CD4-positive, alpha-beta T cell treated with Interleukin-1 beta for 1 hour (primary cell): ENCODE data around the gene OBSCN.
"Not testable (repeated sequence)": the region's sequence is repeated elsewhere in the genome, so short reads cannot be mapped to it uniquely, and the experiment has no call there.

Experiments
- DNase-seq, 2 donors: peaks; one replicate each; pipeline ENCODE4 v3.0.0-alpha.2; 2020 to 2022

OBSCN gene

DNA sequence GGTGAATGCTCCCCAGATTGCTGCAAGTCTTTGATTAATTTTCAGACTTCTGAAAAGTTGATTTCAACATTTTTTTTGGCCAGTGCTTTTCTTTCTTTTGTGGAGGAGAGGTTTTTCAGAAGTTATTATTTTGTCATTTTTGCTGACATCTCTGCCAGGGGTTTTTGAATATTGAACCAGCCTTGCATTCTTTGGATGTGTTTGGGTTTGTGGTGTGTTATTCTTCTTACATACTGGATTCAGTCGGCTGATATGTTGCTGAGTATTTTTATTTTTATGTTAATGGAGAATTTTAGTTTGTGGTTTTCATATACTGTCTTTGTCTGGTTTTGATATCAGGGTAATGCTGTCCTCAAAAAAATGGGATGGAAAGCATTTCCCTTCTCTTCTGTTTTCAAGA is 25.3 kb downstream of the OBSCN start:
- no peak for DNase-seq

DNA sequence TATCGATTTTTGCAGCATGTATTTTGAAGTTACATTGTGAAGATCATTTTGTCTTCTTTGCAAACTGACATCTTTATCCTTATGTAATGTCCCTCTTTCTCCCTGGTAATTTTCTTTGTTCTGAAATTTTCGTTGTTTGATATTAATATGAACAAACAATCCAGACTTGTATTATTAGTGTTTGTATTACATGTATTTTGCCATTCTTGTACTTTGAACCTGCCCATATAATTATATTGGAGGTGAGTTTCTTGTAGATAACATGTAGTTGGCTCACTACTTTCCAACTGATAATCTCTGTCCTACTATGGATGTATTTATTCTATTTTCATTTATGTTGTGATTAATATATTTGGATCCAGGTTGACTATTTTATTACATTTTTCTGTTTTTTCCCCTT is 27.1 kb downstream of the OBSCN start:
- DNase-seq: no peak

DNA sequence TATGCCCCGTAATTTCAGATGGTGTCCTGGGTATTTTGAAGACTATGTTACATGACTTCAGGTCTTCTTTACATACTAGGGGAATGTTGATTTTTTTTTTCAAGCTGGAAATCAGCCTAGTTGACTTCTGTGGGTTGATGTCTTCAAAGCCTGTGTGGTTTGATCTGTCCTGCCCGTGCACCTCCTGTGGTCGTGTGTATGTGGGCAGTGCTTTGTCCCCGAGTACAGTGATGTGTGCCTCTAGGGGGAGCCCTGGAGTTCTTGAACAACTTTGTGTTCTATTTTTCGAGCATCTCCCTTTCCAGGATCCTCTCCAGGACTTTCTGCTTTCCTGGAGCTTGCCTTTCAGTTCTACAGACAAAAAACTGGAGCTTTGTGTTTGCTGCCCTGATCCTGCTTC is 28.9 kb downstream of the OBSCN start:
- peak in 1 of 2 donors; percentile 24 for DNase-seq

DNA sequence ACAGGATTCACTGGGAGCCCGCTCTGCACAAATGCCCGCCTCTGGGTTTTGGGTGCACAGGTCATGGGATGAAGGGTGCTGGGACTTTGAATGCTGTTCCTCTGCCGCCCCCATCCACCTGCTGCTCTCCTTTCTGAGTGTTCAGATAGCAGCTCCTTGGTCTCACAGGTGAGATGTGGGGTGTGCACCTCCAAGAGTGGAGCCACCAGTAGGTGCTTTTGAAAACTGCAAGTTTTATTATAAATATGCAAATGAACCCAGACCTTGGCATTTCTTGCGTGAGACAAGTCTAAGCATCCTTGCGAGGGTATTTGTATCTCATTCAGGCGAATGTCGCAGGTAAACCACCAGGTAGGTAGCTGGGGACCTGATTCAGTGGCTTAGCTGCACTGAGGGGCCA is 30.2 kb downstream of the OBSCN start:
- no peak for DNase-seq

DNA sequence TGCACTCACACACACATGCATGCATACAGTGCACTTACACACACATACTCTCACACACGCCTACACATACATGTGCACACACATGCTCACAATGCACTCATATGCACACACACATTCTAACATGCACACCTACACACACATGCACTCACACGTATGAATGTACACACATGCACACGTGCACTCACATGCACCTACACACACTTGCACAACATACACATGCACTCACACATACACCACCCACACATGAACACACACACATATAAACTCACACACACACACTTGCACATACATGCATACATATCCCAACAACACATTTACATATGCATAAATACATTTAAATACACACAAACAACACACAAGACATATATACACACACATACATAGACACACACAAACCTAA is 30.6 kb downstream of the OBSCN start:
- DNase-seq: no peak

DNA sequence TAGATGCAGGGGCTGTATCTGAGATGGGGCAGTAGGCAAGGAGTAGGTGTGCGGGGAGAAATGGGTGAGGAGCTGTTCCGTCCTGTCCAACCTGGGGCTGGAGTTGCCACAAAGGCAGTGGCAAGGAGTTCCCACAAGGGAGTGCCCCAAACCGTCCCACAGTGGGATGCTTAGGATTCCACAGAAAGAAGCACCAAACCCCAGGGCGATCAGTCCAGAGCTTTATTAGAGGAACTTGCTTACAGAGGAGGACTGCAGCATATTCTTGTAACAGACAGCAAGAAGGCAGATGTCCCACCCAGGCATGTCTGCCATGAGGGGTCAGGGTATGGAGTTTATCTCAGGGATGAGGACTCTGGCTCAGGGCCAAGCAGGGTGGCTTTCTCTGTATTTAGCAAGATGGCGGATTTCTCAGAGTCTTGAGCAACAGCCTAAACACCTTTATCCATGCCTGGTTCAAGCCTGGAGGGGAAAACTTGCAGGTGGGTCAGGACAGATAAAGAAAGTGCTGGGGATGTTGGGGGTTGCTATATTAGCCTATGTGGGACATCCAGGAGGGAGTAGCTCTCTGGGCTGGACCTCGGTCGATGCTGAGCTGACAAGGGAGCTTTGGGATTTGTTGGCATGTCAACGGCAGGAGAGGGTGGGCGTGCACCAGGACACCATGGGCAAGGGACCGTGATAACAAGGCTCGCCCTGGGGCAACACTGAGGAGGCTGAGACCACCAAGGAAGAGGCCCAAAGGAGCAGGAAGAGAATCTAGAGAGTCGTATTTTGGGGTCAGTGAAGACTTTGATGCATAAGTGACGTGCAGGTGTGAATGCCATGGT is 32.8 kb downstream of the OBSCN start:
- DNase-seq: no peak

DNA sequence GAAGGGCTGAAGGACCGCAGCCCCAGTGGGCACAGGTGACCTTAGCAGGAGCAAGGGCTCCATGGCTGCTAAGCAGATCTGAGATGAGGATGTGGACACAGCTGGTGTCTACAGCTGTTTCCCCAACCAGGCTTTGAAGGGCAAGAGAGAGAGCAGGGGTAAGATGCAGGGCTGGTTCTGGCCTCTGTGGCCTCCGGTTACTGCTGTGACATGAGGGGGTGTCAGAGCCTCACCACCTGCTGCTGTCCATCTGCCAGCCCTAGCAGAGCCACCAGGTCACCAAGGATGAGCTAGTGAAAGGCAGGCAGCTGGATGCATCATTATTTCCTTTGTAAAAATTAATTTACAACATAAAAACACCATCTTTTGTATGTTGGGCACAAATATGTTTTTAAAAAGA is 33.4 kb downstream of the OBSCN start:
- DNase-seq: no peak

DNA sequence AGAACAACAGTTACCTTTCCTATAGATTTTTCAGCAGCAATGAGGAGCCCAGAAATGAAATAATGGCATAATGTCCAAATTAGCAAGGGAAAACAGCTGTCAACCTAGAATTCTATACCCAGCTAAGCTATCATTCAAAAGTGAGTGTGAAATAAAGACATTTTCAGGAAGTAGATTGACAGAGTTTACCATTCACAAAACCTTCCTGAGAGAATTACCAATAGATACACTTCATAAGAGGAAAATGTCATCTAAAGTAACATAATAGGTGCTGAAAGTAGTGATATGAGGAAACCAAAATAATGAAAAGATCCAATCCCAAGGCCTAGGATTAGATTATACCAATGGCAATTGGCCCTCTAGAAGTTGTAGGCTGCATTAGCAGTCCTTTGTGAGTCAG is 34.6 kb downstream of the OBSCN start:
- no peak for DNase-seq

DNA sequence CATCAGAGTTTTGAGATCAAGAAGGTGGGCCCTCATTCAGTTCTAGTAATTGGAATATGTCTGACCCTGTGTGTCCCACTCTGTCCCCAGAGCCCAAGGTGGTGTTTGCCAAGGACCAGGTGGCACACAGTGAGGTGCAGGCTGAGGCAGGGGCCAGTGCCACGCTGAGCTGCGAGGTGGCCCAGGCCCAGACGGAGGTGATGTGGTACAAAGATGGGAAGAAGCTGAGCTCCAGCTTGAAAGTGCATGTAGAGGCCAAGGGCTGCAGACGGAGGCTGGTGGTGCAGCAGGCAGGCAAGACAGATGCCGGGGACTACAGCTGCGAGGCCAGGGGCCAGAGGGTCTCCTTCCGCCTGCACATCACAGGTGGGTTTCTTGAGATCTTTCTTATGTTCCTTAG is 35.2 kb downstream of the OBSCN start:
- no peak for DNase-seq

DNA sequence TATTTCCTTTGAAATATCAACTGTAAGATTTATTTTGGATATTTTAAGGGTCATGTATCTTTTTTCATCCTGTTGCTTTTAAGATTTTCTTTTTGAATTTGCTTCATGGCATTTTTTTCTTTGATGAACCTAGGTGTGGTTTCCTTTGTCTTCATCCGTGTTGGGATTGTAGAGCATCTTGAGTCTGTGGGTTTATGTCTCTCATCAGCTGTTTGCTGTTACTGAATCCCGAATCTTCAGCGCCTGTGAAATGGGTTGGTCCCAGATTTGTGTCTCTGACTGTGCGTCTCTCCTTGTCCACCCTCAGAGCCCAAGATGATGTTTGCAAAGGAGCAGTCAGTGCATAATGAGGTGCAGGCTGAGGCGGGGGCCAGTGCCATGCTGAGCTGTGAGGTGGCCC is 36.1 kb downstream of the OBSCN start:
- DNase-seq: not testable (repeated sequence)

DNA sequence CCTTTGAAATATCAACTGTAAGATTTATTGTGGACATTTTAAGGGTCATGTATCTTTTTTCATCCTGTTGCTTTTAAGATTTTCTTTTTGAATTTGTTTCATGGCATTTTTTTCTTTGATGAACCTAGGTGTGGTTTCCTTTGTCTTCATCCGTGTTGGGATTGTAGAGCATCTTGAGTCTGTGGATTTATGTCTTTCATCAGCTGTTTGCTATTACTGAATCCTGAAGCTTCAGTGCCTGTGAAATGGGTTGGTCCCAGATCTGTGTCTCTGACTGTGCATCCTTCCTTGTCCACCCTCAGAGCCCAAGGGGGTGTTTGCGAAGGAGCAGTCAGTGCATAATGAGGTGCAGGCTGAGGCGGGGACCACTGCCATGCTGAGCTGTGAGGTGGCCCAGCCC is 37.3 kb downstream of the OBSCN start:
- DNase-seq: no peak

DNA sequence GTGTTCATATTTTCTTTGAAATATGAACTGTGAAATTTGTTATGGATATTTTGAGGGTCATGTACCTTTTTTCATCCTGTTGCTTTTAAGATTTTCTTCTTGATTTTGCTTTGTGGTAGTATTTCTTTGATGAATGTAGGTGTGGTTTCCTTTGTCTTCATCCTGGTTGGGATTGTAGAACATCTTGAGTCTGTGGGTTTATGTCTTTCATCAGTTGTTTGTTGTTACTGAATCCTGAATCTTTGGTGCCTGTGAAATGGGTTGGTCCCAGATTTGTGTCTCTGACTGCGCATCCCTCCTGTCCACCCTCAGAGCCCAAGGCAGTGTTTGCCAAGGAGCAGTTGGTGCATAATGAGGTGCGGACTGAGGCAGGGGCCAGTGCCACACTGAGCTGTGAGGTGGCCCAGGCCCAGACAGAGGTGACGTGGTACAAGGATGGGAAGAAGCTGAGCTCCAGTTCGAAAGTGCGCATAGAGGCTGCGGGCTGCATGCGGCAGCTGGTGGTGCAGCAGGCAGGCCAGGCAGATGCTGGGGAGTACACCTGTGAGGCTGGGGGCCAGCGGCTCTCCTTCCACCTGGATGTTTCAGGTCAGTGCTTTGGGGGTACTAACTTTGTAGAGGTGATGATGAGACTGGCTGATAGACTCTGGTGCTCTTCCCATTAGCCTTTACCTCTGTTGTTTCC is 38.5 kb downstream of the OBSCN start:
- no peak for DNase-seq

DNA sequence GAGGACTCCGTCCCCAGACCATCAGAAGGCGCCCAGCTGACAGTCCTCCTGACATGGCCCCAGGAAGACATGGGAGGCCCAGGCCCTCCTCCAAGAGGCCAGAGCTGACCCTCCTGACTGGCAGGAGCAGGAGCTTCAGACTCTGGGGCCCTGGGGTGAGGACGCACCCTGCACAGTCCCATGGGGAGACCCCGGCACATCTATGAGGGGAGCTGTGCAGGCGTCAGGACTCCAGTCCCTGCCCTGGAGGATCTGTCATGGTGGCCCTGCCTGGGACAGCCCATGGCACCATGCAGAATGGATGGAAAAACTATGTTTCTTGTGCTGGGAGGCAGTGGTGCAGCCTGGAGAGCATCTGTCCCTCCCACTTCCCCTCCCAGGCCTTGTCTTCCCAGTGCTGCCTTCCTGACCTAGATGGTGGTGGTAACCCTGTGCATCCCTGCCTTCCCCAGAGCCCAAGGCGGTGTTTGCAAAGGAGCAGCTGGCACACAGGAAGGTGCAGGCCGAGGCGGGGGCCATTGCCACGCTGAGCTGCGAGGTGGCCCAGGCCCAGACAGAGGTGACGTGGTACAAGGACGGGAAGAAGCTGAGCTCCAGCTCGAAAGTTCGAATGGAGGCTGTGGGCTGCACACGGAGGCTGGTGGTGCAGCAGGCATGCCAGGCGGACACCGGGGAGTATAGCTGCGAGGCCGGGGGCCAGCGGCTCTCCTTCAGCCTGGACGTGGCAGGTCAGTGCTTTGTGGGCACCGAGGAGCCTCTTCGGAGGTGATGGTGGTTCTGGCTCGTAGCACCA is 41.9 kb downstream of the OBSCN start:
- DNase-seq: no peak

DNA sequence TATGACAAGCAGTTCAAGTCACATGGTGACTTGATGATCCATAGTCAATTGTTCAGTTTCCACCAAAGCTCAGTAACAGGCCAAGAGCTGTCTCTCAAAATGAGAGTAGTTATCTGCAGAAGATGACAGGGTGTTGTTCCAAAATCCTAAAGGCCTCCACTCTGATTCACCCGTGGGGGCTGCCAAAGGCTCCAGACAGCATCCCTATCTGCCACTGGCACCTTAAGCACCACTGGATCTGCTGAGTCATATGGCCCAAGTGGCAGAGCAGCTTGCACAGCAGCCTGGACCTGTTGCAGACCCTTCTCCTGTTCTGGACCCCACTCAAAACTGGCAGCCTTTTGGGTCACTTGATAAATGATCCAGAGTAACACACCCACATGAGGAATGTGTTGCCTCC is 44.6 kb downstream of the OBSCN start:
- not testable (repeated sequence) for DNase-seq

DNA sequence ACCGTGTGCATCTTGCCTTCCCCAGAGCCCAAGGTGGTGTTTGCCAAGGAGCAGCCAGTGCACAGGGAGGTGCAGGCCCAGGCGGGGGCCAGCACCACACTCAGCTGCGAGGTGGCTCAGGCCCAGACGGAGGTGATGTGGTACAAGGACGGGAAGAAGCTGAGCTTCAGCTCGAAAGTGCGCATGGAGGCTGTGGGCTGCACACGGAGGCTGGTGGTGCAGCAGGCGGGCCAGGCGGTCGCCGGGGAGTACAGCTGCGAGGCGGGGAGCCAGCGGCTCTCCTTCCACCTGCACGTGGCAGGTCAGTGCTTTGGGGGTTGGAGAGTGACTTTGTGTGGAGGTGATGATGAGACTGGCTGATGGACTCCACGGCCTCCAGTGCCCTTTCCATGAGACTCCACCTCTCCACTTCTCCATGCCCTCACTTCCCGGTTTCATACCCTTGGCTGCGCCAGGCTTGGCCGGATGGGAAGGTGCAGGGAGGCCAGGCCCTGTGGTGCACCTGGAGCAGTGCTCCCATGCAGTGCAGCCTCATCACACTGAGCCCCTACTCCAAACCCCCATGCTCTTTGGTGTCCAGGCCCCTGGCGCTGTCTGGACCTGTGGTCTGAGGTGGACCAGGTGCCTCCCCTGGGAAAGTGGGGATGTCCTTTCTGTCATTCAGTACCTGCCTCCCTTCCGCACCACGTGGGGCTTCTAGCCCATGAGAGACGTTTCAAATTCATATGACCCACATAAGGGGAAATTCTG is 49.0 kb downstream of the OBSCN start:
- no peak for DNase-seq

DNA sequence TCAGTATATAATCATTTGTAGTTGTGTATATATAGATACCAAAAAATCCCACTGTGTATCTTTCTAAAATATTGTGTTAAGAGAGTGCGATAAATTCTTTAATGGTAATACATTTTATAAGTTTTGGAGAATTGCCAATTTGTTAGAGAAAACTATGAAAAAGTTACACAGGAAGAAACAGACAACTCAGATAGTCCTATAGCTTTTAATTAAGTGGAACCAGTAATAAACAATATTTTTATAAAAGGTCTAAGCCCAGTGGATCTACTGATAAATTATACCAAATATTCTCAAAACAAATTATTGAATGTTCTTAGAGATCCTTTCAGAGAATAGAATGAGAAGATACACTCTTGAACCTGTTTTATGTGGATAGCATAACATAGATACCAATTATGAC is 50.6 kb downstream of the OBSCN start:
- no peak for DNase-seq

DNA sequence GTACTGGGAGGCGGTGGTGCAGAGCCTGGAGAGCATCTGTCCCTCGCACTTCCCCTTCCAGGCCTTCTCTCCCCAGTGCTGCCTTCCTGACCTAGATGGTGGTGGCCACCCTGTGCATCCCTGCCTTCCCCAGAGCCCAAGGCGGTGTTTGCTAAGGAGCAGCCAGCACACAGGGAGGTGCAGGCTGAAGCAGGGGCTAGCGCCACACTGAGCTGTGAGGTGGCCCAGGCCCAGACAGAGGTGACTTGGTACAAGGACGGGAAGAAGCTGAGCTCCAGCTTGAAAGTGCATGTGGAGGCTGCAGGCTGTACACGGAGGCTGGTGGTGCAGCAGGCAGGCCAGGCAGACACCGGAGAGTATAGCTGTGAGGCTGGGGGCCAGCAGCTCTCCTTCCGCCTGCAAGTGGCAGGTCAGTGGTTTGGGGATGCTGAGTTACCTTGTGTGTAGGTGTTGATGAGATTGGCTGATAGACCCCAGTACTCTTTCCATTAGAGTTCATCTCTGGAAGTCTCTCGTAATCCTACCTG is 51.6 kb downstream of the OBSCN start:
- no peak for DNase-seq

DNA sequence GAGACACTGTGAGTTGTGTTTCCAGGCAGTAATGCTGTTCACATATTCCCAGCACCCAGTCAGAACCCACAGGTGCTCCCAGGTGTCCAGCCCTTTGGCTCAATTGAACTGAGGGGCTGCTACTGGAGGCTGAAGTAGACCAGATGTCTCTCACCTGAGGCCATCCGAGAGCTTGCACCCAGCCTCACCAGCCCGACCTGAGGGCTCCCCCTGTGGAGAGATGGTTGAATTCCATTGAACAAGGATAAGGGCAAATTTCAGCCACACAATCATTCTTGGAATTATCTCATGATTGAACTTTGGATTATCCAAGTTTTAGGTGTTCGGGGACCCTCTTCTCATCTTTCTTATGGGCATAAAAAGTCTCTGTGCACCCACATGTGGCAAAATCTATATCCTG is 52.1 kb downstream of the OBSCN start:
- DNase-seq: no peak

DNA sequence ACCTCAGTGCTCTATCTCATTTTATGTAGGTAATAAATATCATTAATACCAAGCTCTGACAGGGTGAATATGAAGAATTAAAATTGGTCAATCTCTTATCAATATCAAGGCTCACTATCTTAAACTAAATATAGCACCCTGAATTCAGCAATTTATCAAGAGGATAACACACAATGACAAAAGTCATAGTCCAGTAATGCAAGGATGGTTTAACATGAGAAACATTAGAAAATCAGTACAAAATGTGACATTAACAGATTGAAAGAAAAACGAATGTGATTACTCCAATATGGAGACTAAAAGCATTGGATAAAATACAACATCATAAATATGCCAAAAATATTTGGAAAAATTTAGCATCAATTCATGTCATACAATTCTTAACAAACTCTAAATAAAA is 53.9 kb downstream of the OBSCN start:
- DNase-seq: no peak

DNA sequence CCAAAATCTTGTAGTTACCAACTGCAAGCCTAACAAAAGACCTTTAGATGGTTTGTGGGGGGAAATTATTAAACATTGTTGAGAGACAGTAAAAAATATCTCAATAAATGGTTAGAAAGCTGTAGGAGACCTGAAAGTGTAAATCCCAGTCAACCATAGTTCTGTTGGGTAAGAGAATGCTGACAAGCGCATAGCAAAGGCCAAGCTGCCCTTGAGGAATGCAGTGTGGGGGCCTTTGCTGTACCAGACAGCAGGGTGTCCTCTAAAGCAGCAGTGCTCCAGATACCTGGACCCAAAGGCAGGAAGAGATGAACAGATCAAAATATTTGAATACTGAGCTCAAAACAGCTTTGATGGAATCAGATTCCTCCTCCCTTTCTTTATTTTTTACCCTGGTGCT is 54.6 kb downstream of the OBSCN start:
- no peak for DNase-seq

DNA sequence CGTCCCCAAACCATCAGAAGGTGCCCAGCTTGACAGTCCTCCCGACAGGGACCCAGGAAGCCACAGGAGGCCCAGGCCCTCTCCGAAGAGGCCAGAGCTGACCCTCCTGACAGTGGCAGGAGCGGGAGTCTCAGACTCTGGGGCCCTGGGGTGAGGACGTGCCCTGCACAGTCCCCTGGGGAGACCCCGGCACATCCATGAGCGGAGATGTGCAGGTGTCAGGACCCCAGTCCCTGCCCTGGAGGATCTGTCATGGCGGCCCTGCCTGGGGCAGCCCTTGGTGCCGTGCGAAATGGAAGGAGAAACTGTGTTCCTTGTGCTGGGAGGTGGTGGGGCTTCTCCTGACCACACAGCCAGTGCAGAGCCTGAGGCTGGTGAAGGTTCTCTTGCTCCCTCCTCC is 55.8 kb downstream of the OBSCN start:
- DNase-seq: no peak

DNA sequence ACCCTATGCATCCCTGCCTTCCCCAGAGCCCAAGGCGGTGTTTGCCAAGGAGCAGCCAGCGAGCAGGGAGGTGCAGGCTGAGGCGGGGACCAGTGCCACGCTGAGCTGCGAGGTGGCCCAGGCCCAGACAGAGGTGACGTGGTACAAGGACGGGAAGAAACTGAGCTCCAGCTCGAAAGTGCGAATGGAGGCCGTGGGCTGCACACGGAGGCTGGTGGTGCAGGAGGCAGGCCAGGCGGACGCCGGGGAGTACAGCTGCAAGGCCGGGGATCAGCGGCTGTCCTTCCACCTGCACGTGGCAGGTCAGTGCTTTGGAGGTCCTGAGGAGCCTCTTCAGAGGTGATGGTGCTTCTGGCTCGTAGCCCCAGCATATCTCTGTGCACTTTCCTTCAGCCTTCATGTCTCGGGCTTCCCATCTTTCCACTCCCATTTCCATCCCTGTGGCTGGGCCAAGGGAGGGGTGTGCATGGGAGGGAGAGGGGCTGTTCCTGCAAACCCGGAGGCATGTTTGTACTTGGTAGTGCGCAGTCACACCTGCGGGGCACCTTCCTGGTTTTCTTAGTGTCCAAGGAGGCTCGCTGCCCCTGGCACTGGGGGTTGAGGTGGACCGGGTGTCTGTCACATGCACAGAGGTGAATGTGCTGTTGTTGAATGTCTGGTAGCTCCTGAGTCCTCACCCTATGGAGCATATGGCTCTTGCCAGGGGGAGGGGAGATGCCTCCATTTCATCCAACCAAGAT is 56.4 kb downstream of the OBSCN start:
- no peak for DNase-seq
